Fibroblast of mammary gland (primary cell): ENCODE data around the gene TTC39C.

Experiments
- DNase-seq: peaks from one replicate; pipeline ENCODE4 v3.0.0-alpha.2; 2010; ENCODE audit warnings: low read depth
- H3K4me3 ChIP-seq: 2 replicates; pipeline ENCODE4 v1.5.1; 2011; ENCODE audit warnings: low read depth, mild to moderate bottlenecking, low read length, moderate library complexity; ENCODE audit not compliant: control insufficient read depth
- CTCF ChIP-seq: conservative IDR thresholded peaks from 2 replicates; pipeline ENCODE4 v1.5.1; 2011; ENCODE audit warnings: low read depth, low read length, inconsistent platforms; ENCODE audit not compliant: control insufficient read depth, insufficient read depth

Gene TTC39C

GRCh38 chr18:24153397-24153796, 138.8 kb downstream of the TTC39C start:
- no peak for TF ChIP-seq CTCF
- no peak overlapping the region for H3K4me3 ChIP-seq
- no peak for DNase-seq

- DNase-seq, result no peak
- TF ChIP-seq CTCF, result no peak
- no peak overlapping the region for H3K4me3 ChIP-seq
Measured at GRCh38 chr18:24157855-24158254, 143.3 kb downstream of the TTC39C start.

GRCh38 chr18:24160086-24160485, 145.5 kb downstream of the TTC39C start:
- H3K4me3 ChIP-seq, result no peak overlapping the region
- no peak for TF ChIP-seq CTCF
- DNase-seq, result no peak

GRCh38 chr18:24161304-24161703, 146.8 kb downstream of the TTC39C start:
- H3K4me3 ChIP-seq, result no peak overlapping the region
- TF ChIP-seq CTCF, result no peak
- DNase-seq, result no peak

GRCh38 chr18:24168496-24168895, 153.9 kb downstream of the TTC39C start:
- DNase-seq, result no peak
- H3K4me3 ChIP-seq, result no peak overlapping the region
- TF ChIP-seq CTCF, result no peak

GRCh38 chr18:24170360-24170759, 155.8 kb downstream of the TTC39C start:
- no peak overlapping the region for H3K4me3 ChIP-seq
- no peak for DNase-seq
- no peak for TF ChIP-seq CTCF

GRCh38 chr18:24173997-24174396, 159.4 kb downstream of the TTC39C start:
- no peak for DNase-seq
- H3K4me3 ChIP-seq, result no peak overlapping the region
- TF ChIP-seq CTCF, result no peak
